GM18499 (cell line): ENCODE data around the gene DCHS1.
"Not testable (repeated sequence)": the region's sequence is repeated elsewhere in the genome, so short reads cannot be mapped to it uniquely, and the experiment has no call there.

ENCODE experiments used
- ATAC-seq: cut with Tn5 transposase; IDR thresholded peaks from one replicate; pipeline ENCODE4 v1.9.1; 2021; ENCODE audit warnings: moderate number of reproducible peaks; ENCODE audit not compliant: insufficient read depth, unreplicated experiment

DCHS1 gene, protein sequence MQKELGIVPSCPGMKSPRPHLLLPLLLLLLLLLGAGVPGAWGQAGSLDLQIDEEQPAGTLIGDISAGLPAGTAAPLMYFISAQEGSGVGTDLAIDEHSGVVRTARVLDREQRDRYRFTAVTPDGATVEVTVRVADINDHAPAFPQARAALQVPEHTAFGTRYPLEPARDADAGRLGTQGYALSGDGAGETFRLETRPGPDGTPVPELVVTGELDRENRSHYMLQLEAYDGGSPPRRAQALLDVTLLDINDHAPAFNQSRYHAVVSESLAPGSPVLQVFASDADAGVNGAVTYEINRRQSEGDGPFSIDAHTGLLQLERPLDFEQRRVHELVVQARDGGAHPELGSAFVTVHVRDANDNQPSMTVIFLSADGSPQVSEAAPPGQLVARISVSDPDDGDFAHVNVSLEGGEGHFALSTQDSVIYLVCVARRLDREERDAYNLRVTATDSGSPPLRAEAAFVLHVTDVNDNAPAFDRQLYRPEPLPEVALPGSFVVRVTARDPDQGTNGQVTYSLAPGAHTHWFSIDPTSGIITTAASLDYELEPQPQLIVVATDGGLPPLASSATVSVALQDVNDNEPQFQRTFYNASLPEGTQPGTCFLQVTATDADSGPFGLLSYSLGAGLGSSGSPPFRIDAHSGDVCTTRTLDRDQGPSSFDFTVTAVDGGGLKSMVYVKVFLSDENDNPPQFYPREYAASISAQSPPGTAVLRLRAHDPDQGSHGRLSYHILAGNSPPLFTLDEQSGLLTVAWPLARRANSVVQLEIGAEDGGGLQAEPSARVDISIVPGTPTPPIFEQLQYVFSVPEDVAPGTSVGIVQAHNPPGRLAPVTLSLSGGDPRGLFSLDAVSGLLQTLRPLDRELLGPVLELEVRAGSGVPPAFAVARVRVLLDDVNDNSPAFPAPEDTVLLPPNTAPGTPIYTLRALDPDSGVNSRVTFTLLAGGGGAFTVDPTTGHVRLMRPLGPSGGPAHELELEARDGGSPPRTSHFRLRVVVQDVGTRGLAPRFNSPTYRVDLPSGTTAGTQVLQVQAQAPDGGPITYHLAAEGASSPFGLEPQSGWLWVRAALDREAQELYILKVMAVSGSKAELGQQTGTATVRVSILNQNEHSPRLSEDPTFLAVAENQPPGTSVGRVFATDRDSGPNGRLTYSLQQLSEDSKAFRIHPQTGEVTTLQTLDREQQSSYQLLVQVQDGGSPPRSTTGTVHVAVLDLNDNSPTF (N-terminal part only)

DNA sequence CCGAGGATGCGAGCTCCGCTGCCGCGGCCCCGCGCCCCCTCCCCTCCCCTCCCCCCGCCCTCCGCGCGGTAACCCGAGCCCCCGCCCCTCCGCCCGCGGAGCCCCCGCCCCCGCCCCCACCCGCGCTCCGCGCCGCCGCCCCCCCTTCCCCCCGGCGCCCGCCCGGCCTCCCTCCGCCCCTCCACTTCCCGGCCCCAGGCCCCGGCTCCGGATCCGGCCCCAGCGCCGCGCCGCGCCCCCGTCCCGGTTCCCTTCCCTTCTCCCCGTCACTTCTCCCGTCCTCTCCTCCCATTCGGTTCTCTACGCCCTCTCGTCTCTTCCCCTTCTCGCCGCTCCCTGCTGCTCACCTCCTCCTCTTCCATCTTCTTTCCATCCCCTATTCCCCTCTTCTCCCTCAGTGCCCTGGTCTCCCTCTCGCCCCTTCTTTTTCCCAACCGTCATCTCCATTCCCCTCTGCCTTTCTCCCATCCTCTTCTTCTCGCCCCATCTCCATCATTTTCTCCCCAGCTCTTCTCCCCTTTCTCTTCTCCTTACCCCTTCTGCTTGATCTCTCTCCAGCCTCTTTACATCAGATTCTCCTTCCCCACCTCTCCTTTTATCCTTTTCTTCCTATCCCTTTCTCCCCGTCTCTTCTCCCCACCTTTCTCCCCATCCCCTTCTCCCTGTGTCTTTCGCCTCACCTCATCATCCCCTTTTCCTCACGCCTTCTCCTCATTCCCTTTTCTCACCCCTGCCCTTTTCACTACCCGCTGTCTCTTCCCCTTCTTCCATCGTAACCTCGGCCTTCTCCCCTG, at the start of gene DCHS1:
DCHS1 (minus strand) TSS at position 20 of the 794 bp plus-strand sequence. CDS start 14,196 bp downstream, outside the sequence.
- no peak for ATAC-seq

DNA sequence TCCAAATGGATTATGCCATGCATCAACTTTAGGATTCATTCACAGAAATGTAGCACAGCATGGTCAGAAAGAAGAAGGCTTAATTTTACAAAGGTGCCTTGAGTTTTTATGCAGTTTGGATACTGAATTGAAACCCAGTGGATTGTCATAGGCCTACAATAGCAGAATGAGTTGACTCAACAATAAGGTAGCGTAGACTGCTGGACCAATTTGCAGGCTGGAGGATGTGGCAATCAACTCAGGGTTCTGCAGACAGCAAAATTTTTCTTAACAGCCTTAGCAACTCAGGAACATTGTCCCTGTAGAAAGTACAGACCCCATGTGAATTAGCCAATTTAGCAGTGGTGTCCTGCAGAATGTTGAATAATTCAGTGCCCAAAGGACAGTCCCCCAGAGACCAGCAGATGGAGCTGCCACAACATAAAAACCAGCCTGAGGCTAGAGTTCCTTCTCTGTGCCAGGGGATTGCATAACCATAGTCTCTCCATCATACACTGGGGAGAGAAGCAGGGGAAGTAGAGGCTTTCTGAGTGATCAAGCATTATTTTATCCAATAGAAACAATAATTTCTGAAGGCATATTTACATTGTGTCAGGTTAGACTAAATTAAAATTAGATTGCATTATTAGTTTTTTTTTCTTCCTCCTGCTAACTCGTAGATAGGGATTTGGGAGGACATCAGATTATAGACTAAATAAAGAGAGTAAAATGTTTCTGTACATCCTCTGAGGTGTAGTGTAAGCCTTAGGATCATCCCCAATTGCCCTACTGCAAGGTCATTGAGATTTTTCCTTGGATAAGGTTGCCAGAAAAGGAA, 47.8 kb upstream of the DCHS1 start:
- no peak for ATAC-seq

DNA sequence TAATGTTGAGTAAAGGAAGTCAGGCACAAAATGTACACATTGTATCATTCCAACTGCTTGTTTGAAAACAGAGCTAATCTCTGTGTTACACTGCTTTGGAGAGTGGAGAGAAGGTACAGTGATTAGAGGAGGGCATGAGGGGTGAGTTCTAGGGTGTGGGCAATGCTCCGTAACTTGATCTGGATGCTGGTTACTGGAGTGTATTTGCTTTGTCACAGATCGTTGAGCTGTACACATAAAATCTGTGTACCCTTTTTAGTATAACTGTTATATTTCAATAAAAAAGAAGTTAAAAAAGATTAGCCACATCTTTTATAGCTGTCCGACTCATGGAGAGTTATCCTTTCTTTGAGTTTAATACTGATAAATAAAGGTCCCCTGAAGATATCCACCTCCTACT, 46.3 kb upstream of the DCHS1 start:
- ATAC-seq = not testable (repeated sequence)

DNA sequence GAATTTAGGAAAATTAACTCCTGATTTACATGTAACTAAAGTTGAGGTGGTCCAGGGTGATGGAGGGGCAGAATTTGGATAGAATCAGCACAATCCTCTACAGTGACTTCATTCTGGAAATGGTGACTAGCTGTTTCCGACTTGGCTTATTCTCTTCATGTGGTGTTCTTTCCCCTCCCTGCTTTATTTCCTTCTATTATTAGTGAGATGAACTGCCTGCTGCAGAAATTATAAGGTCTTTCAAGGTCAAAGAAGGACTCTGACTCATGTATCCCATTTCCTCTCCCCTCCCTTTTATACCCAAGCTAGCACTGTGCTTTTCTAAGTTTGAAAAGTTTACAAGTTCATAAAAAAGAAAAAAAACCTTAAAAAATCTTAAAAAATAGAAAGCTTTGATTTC, 39.8 kb upstream of the DCHS1 start:
- ATAC-seq = no peak

DNA sequence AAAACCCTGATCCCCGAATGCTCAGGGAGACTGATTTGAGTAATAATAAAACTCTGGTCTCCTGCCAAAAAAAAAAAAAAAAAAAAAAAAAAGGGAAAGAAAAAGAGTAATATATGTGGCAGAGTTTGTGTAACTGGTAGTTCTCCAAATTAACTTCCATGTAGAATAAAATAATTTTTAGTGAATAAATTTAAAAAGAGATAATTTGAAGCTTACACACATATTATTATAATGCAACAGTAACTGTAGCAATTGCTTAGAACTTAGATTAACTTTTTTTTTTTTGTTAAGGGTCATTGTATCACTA, 38.6 kb upstream of the DCHS1 start:
- ATAC-seq = no peak

DNA sequence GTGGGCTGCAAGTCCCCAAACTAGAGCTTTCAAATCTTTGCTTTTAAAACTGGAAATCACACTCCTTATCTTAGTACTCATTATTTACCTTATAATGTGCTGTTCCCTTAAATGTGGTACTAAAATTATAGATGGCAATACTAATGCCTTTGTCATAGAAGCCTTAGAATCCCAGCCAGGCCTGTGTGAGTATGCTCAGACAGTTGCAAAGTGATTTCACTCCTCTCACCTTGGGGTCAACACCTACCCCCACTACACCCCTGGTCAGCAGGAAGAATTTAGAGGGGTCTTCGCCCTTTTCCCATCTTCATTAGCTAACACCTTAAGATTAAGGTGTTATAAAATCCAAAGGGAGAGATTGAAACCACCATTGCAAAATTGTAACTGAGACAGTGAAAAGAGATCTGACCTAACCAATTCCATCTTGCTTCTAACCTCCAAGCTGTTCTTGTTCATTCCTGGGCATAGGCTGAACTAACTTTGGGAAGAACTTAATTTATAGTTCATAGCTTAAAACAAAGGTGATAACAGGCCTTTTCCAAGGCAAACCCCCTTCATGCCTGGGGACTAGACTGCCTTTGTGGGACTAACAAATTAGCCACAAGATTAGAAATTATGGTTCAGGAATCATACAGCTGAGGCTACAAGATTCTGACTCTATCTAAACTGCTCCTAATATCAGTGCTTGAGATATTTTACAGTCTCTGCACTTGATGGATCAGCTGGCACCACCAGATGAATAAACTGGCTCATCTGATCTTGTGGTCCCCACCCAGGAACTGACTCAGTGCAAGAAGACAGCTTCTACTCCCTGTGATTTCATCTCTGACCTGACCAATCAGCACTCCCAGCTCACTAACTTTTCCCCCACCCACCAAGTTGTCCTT, 38.0 kb upstream of the DCHS1 start:
- no peak for ATAC-seq

DNA sequence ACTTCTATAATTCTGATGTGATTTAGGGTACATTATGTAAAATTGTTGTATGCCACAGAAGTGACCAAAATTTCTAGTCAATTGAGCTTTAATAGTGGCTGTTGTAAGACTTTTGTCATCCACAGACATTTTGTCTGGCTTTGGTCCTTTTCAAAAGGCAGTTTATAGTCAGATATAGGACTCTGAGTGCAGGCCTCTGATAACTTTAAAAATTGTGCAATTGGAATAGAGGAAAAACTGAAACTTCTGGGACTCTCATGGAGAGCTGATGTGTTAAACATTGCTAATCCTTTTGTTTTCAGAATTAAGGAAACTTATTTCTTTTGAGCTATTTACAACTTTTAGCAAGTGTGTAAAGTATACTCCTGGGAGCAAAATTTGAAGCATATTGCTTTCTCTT, 36.5 kb upstream of the DCHS1 start:
- ATAC-seq = no peak

DNA sequence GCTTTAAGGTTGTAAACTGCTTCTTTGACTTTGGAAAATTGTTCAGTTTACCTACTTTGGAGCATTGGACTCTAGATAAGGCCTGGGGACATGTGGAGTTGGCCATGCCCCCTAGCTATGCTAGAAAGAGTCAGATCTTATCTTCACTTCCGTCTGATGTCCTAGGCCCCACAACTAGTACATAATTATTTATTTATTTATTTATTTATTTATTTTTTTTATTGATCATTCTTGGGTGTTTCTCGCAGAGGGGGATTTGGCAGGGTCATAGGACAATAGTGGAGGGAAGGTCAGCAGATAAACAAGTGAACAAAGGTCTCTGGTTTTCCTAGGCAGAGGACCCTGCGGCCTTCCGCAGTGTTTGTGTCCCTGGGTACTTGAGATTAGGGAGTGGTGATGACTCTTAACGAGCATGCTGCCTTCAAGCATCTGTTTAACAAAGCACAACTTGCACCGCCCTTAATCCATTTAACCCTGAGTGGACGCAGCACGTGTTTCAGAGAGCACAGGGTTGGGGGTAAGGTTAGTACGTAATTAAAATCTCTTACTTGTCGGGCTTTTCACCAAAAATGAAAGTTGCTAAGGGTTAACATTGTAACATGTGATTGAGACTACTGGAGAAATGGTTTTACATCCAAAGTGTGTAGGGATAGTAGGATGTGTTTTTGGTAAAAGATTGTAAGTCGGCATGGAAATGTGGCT, 35.0 kb upstream of the DCHS1 start:
- ATAC-seq = not testable (repeated sequence)

DNA sequence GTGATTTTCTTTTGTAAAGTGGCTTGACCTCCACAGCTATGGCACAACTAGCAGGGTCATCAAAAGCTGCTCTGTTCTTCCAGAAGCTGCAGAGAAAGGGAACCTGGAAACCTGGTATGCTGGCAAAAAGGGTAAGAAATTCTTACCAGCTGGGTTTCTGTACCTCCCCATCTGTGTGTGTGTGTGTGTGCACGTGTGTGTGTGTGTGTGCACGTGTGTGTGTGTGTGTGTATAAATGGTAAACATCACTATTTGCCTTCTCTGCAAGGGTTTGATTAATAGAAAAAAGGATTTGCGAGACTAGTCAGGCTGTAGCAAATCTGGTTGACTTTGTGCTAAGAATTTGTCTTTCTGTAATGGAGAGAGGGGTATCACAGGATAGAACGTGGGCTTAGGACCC, 32.3 kb upstream of the DCHS1 start:
- no peak for ATAC-seq

DNA sequence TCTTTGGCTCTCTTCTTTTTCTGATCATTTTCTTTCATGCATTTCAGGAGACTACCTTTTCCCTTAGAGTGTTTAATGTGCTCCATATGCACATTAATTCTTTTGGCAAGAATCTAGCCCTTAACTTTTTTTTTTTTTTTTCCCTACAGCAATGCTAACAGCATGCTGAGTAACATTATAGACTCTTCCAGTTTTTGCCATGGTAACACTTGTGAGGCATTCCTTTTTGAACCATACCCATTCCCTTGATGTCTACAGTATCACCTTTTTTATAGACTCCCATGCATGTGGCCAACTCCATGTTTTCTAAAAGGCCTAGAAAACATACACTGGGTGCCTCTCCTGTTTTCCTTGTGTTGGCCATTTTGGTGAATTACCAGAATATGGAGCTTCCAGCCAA, 30.4 kb upstream of the DCHS1 start:
- ATAC-seq = no peak

DNA sequence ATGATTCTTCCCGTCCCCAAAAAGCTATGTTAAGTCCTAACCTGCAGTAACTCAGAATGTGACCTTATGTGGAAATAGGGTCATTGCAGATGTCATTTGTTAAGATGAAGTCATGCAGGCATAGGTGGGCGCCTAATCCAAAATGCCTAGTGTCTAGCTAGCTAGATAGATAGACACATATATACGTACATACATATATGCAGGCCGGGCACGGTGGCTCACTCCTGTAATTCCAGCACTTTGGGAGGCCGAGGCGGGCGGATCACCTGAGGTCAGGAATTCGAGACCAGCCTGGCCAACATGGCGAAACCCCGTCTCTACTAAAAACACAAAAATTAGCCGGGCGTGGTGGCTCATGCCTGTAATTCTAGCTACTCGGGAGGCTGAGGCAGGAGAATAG, 28.5 kb upstream of the DCHS1 start:
- not testable (repeated sequence) for ATAC-seq

DNA sequence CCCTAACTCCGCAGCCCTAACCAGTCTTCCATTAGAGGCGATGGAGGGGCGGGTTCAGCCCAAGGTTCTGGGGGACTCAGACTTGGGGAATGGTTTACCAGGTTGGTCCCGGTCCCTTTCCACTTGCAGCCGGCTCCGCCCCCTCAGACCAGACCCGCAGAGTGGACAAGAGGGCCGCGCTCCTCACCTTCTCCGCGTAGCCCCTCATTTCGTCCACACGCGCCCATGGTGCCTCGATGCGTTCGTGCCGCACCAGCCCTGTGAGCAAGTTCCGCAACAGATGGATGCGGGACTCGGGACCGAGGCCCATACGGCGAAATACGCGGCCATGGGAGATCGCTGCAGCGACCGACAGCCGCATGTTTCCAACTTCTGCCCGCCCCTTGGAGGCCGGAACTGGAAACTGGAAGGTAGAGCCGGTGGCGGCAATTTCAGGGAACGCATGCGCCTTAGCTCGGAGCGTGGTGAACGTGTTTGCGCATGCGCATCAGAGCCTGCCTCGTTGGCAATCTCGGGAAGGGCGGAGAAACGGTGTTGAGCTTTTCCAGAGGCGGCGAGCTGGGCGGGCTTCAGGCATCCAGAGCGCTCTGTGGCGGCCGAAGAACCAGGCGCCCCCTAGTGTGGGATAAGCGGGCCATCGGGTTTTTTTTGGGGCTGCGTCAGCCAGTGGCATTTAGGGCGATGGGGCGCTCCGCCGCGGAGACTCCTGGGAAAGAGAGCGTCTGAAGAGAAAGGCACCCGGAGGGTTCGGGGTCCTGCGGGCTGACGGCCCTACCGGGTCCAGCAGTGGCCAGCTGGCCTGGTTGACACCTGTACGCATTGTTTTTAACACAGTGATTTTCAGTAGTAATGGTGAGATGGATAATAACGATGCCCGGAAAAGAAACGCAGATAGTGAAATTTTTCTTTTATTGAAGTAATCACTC, 27.6 kb upstream of the DCHS1 start, which contains the start of gene MRPL17:
MRPL17 (minus strand) TSS at position 405 of the 926 bp plus-strand sequence; CDS start at position 361, 44 bp downstream.
- peak; percentile 91 for ATAC-seq

DNA sequence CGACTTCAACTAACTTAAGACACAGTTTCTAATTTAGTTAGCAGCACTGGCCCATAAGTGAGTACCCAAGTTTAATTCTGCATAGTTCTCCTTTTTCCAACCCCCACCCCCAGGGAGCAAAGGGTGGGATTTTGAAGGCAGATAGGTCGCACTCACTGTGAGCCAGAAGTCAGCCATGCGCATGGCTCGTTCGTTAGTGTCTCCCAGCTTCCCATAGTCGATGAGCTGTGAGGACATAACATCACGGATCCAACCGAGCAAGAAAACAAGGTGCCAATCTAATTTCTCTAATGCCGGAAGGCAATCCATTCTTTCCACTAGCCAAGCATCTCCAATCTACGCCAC, 27.0 kb upstream of the DCHS1 start:
- ATAC-seq = no peak

DNA sequence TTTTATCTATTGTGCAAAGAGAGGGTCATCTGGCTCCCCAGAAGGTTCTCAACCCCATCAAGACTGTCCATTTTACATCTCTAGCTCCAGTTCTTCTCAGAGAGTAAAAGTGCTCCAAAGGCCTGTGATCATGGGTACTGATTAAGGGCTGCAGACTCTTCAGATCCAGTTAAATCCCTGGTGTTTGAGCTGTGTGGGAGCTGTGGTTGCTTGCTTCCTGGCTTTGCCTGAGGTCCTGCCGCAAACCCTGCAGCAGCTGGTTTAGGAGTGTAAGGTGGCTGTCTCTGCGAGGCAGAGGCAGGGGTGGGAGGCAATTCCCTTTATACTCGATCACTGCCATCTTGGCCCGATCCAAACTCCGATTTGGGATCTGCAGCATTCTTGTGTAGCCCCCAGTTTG, 26.3 kb upstream of the DCHS1 start:
- ATAC-seq = no peak

DNA sequence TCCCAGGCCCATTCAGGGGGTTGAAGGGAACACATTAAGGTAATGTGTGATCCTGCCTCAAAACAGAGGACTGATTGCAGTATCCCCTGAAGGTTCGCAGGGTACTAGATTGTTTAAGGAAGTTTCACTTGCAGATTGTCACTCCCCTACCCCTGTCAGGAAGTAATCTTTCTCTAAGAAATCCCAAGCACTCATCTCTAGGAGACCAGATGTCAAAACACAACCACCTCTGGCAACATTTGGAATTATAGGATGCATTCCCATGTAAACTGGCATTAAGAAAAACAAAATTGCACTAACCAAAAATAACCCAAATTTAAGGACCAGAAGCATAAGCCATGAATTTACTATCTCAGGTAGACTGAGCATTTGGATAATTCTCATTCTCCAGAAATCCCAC, 25.9 kb upstream of the DCHS1 start:
- ATAC-seq = no peak

DNA sequence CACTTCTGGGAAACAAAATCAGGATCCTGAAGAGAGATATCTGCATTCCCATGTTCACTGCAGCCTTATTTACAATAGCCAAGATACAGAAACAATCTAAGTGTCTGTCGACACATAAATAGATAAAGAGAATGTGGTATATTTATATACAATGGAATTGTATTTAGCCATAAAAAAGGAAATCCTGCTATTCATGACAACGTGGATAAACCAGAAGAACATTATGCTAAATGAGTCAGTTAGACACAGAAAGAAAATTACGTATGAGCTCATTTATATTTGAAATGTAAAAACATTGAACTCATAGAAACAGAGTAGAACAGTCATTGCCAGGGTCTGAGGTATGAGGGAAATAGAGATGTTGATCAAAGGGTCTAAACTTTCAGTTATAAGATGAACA, 21.4 kb upstream of the DCHS1 start:
- no peak for ATAC-seq

DNA sequence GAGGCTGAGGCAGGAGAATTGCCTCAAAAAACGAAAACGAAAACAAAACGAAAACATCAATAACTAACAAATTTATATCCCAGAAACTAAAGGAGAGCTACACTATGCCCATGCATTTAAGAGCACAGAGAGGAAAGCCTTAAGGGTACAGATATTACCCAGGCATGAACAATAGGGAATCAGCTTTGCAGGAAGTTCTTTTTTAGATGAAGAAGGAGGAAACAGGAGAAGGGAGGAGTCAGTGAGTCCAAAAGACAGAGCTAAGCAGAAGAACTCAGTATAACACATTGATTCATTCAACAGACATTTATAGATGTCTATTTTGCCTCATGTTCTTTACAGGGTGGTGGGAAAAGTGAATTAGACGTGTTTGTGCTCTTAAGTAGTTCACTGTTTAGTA, 19.3 kb upstream of the DCHS1 start:
- ATAC-seq = no peak
